Trophoblast cell (in vitro differentiated cells and primary cell): ENCODE measurements around the gene NT5DC2.

Experiments
- DNase-seq, 2 donors: peaks; one replicate each; pipeline ENCODE4 v3.0.0-alpha.2; 2016
- H2AFZ ChIP-seq: 2 replicates; pipeline ENCODE4 v1.6.1; 2013; ENCODE audit warnings: low read length, moderate library complexity, mild to moderate bottlenecking; ENCODE audit not compliant: insufficient read depth, poor library complexity
- H2AK5ac ChIP-seq: 2 replicates; pipeline ENCODE4 v1.6.1; 2013; ENCODE audit warnings: mild to moderate bottlenecking, low read length
- H2BK120ac ChIP-seq: 2 replicates; pipeline ENCODE4 v1.6.1; 2013; ENCODE audit warnings: low read length, mild to moderate bottlenecking, moderate library complexity; ENCODE audit not compliant: insufficient read depth, poor library complexity
- H2BK12ac ChIP-seq: 2 replicates; pipeline ENCODE4 v1.6.1; 2013; ENCODE audit warnings: mild to moderate bottlenecking, low read length, moderate library complexity
- H2BK5ac ChIP-seq: 2 replicates; pipeline ENCODE4 v1.6.1; 2013; ENCODE audit warnings: low read length, low read depth, moderate library complexity, mild to moderate bottlenecking; ENCODE audit not compliant: poor library complexity
- H3K14ac ChIP-seq: 2 replicates; pipeline ENCODE4 v1.6.1; 2013; ENCODE audit warnings: mild to moderate bottlenecking, low read length
- H3K18ac ChIP-seq: 2 replicates; pipeline ENCODE4 v1.6.1; 2013; ENCODE audit warnings: mild to moderate bottlenecking, low read length
- H3K23ac ChIP-seq: 2 replicates; pipeline ENCODE4 v1.6.1; 2013; ENCODE audit warnings: low read length
- H3K27ac ChIP-seq: 2 replicates; pipeline ENCODE4 v1.5.1; 2013; ENCODE audit warnings: low read depth, mild to moderate bottlenecking, inconsistent platforms, low read length, moderate library complexity
- H3K27me3 ChIP-seq: 2 replicates; pipeline ENCODE4 v1.6.1; 2013; ENCODE audit warnings: inconsistent platforms, mild to moderate bottlenecking, low read length, moderate library complexity; ENCODE audit not compliant: insufficient read depth
- H3K36me3 ChIP-seq, 2 experiments: 1 replicate in 1 of 2; 2 replicates in 1 of 2; pipeline ENCODE4 v1.6.1; 2013; ENCODE audit warnings: low read length in 2 of 2, mild to moderate bottlenecking in 2 of 2, moderate library complexity in 1 of 2; ENCODE audit not compliant: insufficient read depth in 2 of 2, control insufficient read depth in 1 of 2
- H3K4ac ChIP-seq: 2 replicates; pipeline ENCODE4 v1.6.1; 2013; ENCODE audit warnings: low read depth, mild to moderate bottlenecking, low read length, moderate library complexity
- H3K4me1 ChIP-seq, 2 experiments: 1 replicate in 1 of 2; 2 replicates in 1 of 2; pipeline ENCODE4 v1.6.1; 2013; ENCODE audit warnings: low read length in 2 of 2, mild to moderate bottlenecking in 2 of 2, moderate library complexity in 1 of 2; ENCODE audit not compliant: insufficient read depth in 2 of 2, control insufficient read depth in 1 of 2
- H3K4me2 ChIP-seq: 2 replicates; pipeline ENCODE4 v1.6.1; 2013; ENCODE audit warnings: inconsistent platforms, mild to moderate bottlenecking, low read length, moderate library complexity
- H3K4me3 ChIP-seq: 2 replicates; pipeline ENCODE4 v1.5.1; 2013; ENCODE audit warnings: mild to moderate bottlenecking, low read depth, low read length, inconsistent platforms
- H3K79me1 ChIP-seq: one replicate; pipeline ENCODE4 v1.6.1; 2013; ENCODE audit warnings: low read length
- H3K79me2 ChIP-seq: 2 replicates; pipeline ENCODE4 v1.6.1; 2013; ENCODE audit warnings: low read length, mild to moderate bottlenecking; ENCODE audit not compliant: control insufficient read depth, insufficient read depth, poor library complexity
- H3K9ac ChIP-seq: 2 replicates; pipeline ENCODE4 v1.6.1; 2013; ENCODE audit warnings: mild to moderate bottlenecking, low read length
- H3K9me3 ChIP-seq: 2 replicates; pipeline ENCODE4 v1.6.1; 2013; ENCODE audit warnings: low read depth, mild to moderate bottlenecking, control low read depth, inconsistent platforms, low read length; ENCODE audit not compliant: insufficient read depth
- H4K12ac ChIP-seq: 2 replicates; pipeline ENCODE4 v1.6.1; 2013; ENCODE audit warnings: low read depth, mild to moderate bottlenecking, low read length, moderate library complexity
- H4K8ac ChIP-seq: 2 replicates; pipeline ENCODE4 v1.6.1; 2013; ENCODE audit warnings: low read depth, mild to moderate bottlenecking, low read length, moderate library complexity
- H4K91ac ChIP-seq: one replicate; pipeline ENCODE4 v1.6.1; 2013; ENCODE audit warnings: low read depth, mild to moderate bottlenecking, low read length, moderate library complexity
- WGBS: extraction: QIAGEN DNeasy Blood & Tissue Kit; methylation state at CpG from one replicate; pipeline ENCODE4 v1.1.7; 2013; ENCODE audit warnings: missing lambda C conversion rate; ENCODE audit not compliant: insufficient read length, insufficient coverage; ENCODE audit errors: extremely low coverage; 5-methylcytosine and 5-hydroxymethylcytosine counted together

NT5DC2 gene

GRCh38 chr3:52541050-52541449 lies 7.4 kb upstream of the NT5DC2 start:
- Histone ChIP-seq H2BK120ac (no peak overlapping the region), H3K4me3 (no peak overlapping the region), H3K4me2 (no peak overlapping the region), H3K9me3 (peaks cover 2% of the 10 kb centered on the region), H3K4ac (no peak overlapping the region), H3K27me3 (no peaks in the 10 kb centered on the region), H3K79me1 (peaks cover 5% of the 10 kb centered on the region), H3K23ac (no peak overlapping the region), H2BK12ac (no peak overlapping the region), H4K91ac (no peak overlapping the region), H3K18ac (no peak overlapping the region), H2AFZ (no peak overlapping the region), H3K4me1 (peaks cover 10 to 15% of the 10 kb centered on the region in 2 experiments), H2BK5ac (no peak overlapping the region), H3K27ac (no peak overlapping the region), H3K14ac (no peak overlapping the region), H3K36me3 (peaks cover 11 to 19% of the 10 kb centered on the region in 2 experiments), H3K79me2 (peaks cover 12% of the 10 kb centered on the region), H2AK5ac (no peak overlapping the region), H4K12ac (no peak overlapping the region), H4K8ac (no peak overlapping the region), H3K9ac (no peak overlapping the region)
- WGBS: no CpG with 5 or more reads among the region's 2 CpGs
- no peak for DNase-seq

- Histone ChIP-seq H3K9me3 (peaks cover 2% of the 10 kb centered on the region), H3K9ac (peak overlapping the region; percentile 35), H3K79me2 (peaks cover 14% of the 10 kb centered on the region), H3K4ac (peak overlapping the region; percentile 34), H3K4me3 (no peak overlapping the region), H2BK120ac (no peak overlapping the region), H2BK12ac (no peak overlapping the region), H2AFZ (no peak overlapping the region), H4K12ac (no peak overlapping the region), H4K91ac (no peak overlapping the region), H2BK5ac (no peak overlapping the region), H3K23ac (no peak overlapping the region), H3K27ac (no peak overlapping the region), H3K27me3 (no peaks in the 10 kb centered on the region), H4K8ac (no peak overlapping the region), H2AK5ac (no peak overlapping the region), H3K4me2 (no peak overlapping the region), H3K4me1 (peaks cover 16 to 22% of the 10 kb centered on the region in 2 experiments), H3K18ac (peak overlapping the region; percentile 54), H3K36me3 (peaks cover 8 to 13% of the 10 kb centered on the region in 2 experiments), H3K14ac (no peak overlapping the region), H3K79me1 (peaks cover 8% of the 10 kb centered on the region)
- WGBS: no CpG with 5 or more reads among the region's 5 CpGs
- DNase-seq: no peak
Measured at GRCh38 chr3:52539010-52539653, 5.5 kb upstream of the NT5DC2 start.

DNA sequence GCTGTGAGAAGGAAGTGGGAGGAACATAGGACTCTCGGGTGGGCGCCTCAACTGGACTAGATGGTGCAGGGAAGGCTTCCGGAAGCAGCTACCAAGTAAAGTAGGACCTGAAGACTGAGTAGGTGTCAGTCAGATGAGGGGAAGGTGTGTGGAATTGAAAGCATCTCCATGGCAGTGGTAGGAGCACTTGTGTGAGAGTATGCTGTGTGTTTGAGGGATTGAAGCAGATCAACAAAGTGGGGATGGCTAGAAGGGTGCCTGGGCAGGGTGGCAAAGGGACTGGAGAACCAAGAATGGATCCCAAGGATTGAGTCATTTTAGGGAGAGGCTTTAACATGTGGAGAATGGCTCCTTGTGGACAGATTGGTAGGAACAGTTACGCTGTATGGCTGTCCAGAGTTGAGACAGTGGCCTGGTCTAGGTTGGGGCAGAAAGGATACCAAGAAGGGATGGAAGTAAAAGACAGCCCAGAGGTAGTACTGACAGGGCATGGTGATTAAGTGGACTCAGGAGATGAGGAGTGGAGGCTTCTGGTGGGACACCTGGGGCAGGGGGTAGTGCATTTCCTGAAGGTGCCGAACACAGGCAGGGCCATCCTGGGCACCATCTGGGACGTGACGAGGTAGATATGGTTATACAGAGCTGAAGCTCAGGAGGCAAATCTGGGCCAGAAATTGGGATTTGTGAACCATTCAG lies 4.2 kb upstream of the NT5DC2 start:
- H4K8ac ChIP-seq: no peak overlapping the region
- H3K4me2 ChIP-seq: peak overlapping the region; percentile 79
- H3K9ac ChIP-seq: no peak overlapping the region
- peaks cover 17 to 22% of the 10 kb centered on the region in 2 experiments for H3K4me1 ChIP-seq
- H3K79me1 ChIP-seq: peaks cover 17% of the 10 kb centered on the region
- H3K18ac ChIP-seq: peak overlapping the region; percentile 33
- no peak overlapping the region for H2AFZ ChIP-seq
- no CpG with 5 or more reads among the region's 7 CpGs for WGBS
- no peak overlapping the region for H2AK5ac ChIP-seq
- DNase-seq: no peak
- H3K4me3 ChIP-seq: peak overlapping the region; percentile 32
- peak overlapping the region; percentile 22 for H3K14ac ChIP-seq
- H3K79me2 ChIP-seq: peaks cover 23% of the 10 kb centered on the region
- H4K91ac ChIP-seq: no peak overlapping the region
- no peak overlapping the region for H2BK12ac ChIP-seq
- H3K4ac ChIP-seq: peak overlapping the region; percentile 80
- no peak overlapping the region for H3K27ac ChIP-seq
- H4K12ac ChIP-seq: no peak overlapping the region
- H2BK5ac ChIP-seq: no peak overlapping the region
- no peak overlapping the region for H3K23ac ChIP-seq
- no peak overlapping the region for H2BK120ac ChIP-seq
- peaks cover 2% of the 10 kb centered on the region for H3K9me3 ChIP-seq
- no peaks in the 10 kb centered on the region for H3K27me3 ChIP-seq
- H3K36me3 ChIP-seq: peaks cover 8 to 13% of the 10 kb centered on the region in 2 experiments

DNA sequence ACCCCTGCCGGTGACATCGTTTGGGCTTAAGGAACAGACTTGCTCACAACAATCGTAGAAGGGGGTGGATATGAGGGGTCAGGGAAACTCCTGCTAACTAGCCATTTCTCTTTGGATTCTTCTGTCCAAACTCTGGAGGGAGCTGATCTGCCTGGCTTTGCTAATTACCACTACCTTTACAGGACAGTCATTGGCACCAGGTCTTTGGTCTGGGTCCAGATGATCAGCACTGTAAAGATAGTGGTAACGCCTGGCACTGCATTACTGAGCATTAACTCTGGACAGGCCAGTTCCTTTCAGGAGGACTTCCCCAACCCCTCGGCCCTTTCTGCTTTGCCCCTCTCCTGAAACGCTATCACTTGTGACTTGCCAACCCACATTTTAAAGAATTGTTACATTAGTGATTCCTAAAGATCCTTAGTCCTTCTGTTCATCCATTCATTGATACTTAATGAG lies 3.5 kb upstream of the NT5DC2 start:
- WGBS: no CpG with 5 or more reads among the region's 6 CpGs

More for the DNA sequence above, 3.5 kb upstream of the NT5DC2 start:
- Histone ChIP-seq H3K23ac (no peak overlapping the region), H3K9ac (peak overlapping the region; percentile 86), H3K36me3 (peaks cover 8 to 13% of the 10 kb centered on the region in 2 experiments), H2BK5ac (peak overlapping the region; percentile 49), H3K14ac (peak overlapping the region; percentile 66), H3K18ac (peak overlapping the region; percentile 21), H2AK5ac (no peak overlapping the region), H3K4me3 (peak overlapping the region; percentile 83), H2BK120ac (no peak overlapping the region), H4K12ac (no peak overlapping the region), H4K8ac (peak overlapping the region; percentile 71), H3K79me2 (peaks cover 28% of the 10 kb centered on the region), H3K27me3 (no peaks in the 10 kb centered on the region), H3K4me2 (peak overlapping the region; percentile 79), H3K27ac (peak overlapping the region; percentile 47), H3K4me1 (peaks cover 24 to 27% of the 10 kb centered on the region in 2 experiments), H3K9me3 (peaks cover 2% of the 10 kb centered on the region), H3K79me1 (peaks cover 24% of the 10 kb centered on the region), H2BK12ac (no peak overlapping the region), H2AFZ (peak overlapping the region; percentile 8), H3K4ac (peak overlapping the region; percentile 31), H4K91ac (peak overlapping the region; percentile 1)
- no peak for DNase-seq
